Measurements from ENCODE around the gene PNKD.

GRCh38 chr2:218266316-218266979 lies 3.9 kb upstream of the PNKD start:
- TF ChIP-seq POLR2A (IDR thresholded peaks at IDR 0.05; ENCODE audit: borderline replicate concordance, extremely low read depth, insufficient read depth, insufficient read length) (no peak), CTCF (IDR thresholded peaks at IDR 0.05 in 2 of 3, conservative IDR thresholded peaks at IDR 0.05 in 1 of 3; ENCODE audit: borderline replicate concordance in 1 of 3, insufficient read depth in 1 of 3, low read depth in 2 of 3, low read length in 2 of 3) (no peak), EGR1 (IDR thresholded peaks at IDR 0.05; ENCODE audit: low read depth) (no peak), POLR2AphosphoS5 (IDR thresholded peaks at IDR 0.05; ENCODE audit: low read depth, low read length) (no peak)
